Neural crest cell (in vitro differentiated cells): ENCODE data around the gene JARID2. TPM values are rescaled to one million over a fixed set of nuclear protein-coding genes. Genes with fewer than 3 reads are reported as not detected.

ENCODE experiments used
- DNase-seq: peaks from one replicate; pipeline ENCODE4 v3.0.0; 2021; ENCODE audit warnings: low read depth, mixed read lengths, low spot score
- H3K27ac Mint-ChIP-seq: one replicate; pipeline ENCODE4 v1.8.0; 2021; ENCODE audit warnings: mild to moderate bottlenecking, mixed read lengths; ENCODE audit not compliant: unreplicated experiment
- H3K27me3 Mint-ChIP-seq: 2 replicates; pipeline ENCODE4 v1.8.0; 2021; ENCODE audit warnings: low read depth, mild to moderate bottlenecking, mixed read lengths
- H3K36me3 Mint-ChIP-seq: 2 replicates; pipeline ENCODE4 v1.8.0; 2021; ENCODE audit warnings: low read depth, mild to moderate bottlenecking, mixed read lengths
- H3K4me1 Mint-ChIP-seq: 2 replicates; pipeline ENCODE4 v1.8.0; 2021; ENCODE audit warnings: mixed read lengths
- H3K4me3 Mint-ChIP-seq: one replicate; pipeline ENCODE4 v1.8.0; 2021; ENCODE audit warnings: mild to moderate bottlenecking, mixed read lengths
- H3K9me3 Mint-ChIP-seq: 2 replicates; pipeline ENCODE4 v1.8.0; 2021; ENCODE audit warnings: mixed read lengths
- CTCF ChIP-seq: fragments of 200-600 bp; sonication (generic); conservative IDR thresholded peaks from 2 replicates; pipeline ENCODE4 v1.5.0; 2021; ENCODE audit warnings: antibody characterized with exemption, mild to moderate bottlenecking
- total RNA-seq: library from RNA; stranded (reverse); gene quantifications from 2 replicates; pipeline ENCODE4 v1.2.1, GENCODE V29; 2021

JARID2 gene
- total RNA-seq, 1 donor from 2014 or later, result 33.9 TPM

- DNase-seq, result peak; percentile 47
- Mint-ChIP-seq H3K36me3 (no peaks in the 10 kb centered on the region), H3K9me3 (no peaks in the 10 kb centered on the region), H3K27ac (peak overlapping the region; percentile 64), H3K27me3 (peaks cover 6% of the 10 kb centered on the region), H3K4me1 (peaks cover 53% of the 10 kb centered on the region), H3K4me3 (peak overlapping the region; percentile 100)
- peak; percentile 51 for TF ChIP-seq CTCF
These were observed 1.9 kb downstream of the JARID2 start for GRCh38 chr6:15247500-15248450.

GRCh38 chr6:15248451-15249370, 2.8 kb downstream of the JARID2 start:
- no peaks in the 10 kb centered on the region for H3K36me3 Mint-ChIP-seq
- peaks cover 50% of the 10 kb centered on the region for H3K4me1 Mint-ChIP-seq

GRCh38 chr6:15249371-15250019, 3.6 kb downstream of the JARID2 start:
- H3K36me3 Mint-ChIP-seq, result no peaks in the 10 kb centered on the region
- no peaks in the 10 kb centered on the region for H3K9me3 Mint-ChIP-seq
- no peak for DNase-seq
- peaks cover under 1% of the 10 kb centered on the region for H3K27me3 Mint-ChIP-seq
- H3K4me3 Mint-ChIP-seq, result peak overlapping the region; percentile 98
- H3K4me1 Mint-ChIP-seq, result peaks cover 50% of the 10 kb centered on the region
- peak overlapping the region; percentile 82 for H3K27ac Mint-ChIP-seq
- TF ChIP-seq CTCF, result no peak

More at GRCh38 chr6:15248451-15249370, 2.8 kb downstream of the JARID2 start:
- Mint-ChIP-seq H3K27me3 (peaks cover 6% of the 10 kb centered on the region), H3K27ac (peak overlapping the region; percentile 89), H3K9me3 (no peaks in the 10 kb centered on the region), H3K4me3 (peak overlapping the region; percentile 98)
- no peak for TF ChIP-seq CTCF
- DNase-seq, result peak; percentile 86

- Mint-ChIP-seq H3K9me3 (no peaks in the 10 kb centered on the region), H3K27ac (no peak overlapping the region), H3K4me3 (peak overlapping the region; percentile 98), H3K27me3 (no peaks in the 10 kb centered on the region), H3K36me3 (peaks cover 1% of the 10 kb centered on the region), H3K4me1 (peaks cover 51% of the 10 kb centered on the region)
- TF ChIP-seq CTCF, result no peak
- no peak for DNase-seq
These were observed 4.6 kb downstream of the JARID2 start for GRCh38 chr6:15250187-15251168.
